Smooth muscle cell (in vitro differentiated cells): ENCODE data around the gene CCDC183. TPM values are rescaled to one million over a fixed set of nuclear protein-coding genes. Genes with fewer than 3 reads are reported as not detected.

Experiments used
- DNase-seq: peaks from one replicate; lab custom pipeline; 2025; ENCODE audit not compliant: unreplicated experiment; lab: John Stamatoyannopoulos, UW
- H2AFZ ChIP-seq: fragments of 200-600 bp; sonication (generic); 2 replicates; pipeline ENCODE4 v1.6.0; 2016; ENCODE audit warnings: antibody characterized with exemption, low read depth, mild to moderate bottlenecking
- H3F3A ChIP-seq: fragments of 200-600 bp; sonication (generic); 2 replicates; pipeline ENCODE4 v1.6.0; 2017; ENCODE audit warnings: antibody characterized with exemption, low read depth
- H3K27ac ChIP-seq: fragments of 200-600 bp; sonication (generic); 2 replicates; pipeline ENCODE4 v1.5.1; 2016; ENCODE audit warnings: low read depth, mild to moderate bottlenecking
- H3K27me3 ChIP-seq: fragments of 200-600 bp; sonication (generic); 2 replicates; pipeline ENCODE4 v1.6.1; 2016; ENCODE audit warnings: low read depth, mild to moderate bottlenecking
- H3K36me3 ChIP-seq: fragments of 200-600 bp; sonication (generic); 2 replicates; pipeline ENCODE4 v1.5.1; 2016; ENCODE audit warnings: low read depth
- H3K4me1 ChIP-seq: fragments of 200-600 bp; sonication (generic); 2 replicates; pipeline ENCODE4 v1.5.1; 2016; ENCODE audit warnings: low read depth
- H3K4me2 ChIP-seq: fragments of 200-600 bp; sonication (generic); 2 replicates; pipeline ENCODE4 v1.6.0; 2016; ENCODE audit warnings: mild to moderate bottlenecking
- H3K4me3 ChIP-seq: fragments of 200-600 bp; sonication (generic); 2 replicates; pipeline ENCODE4 v1.5.1; 2016; ENCODE audit warnings: mild to moderate bottlenecking
- H3K79me2 ChIP-seq: fragments of 200-600 bp; sonication (generic); 2 replicates; pipeline ENCODE4 v1.6.0; 2016; ENCODE audit warnings: low read depth, mild to moderate bottlenecking
- H3K9ac ChIP-seq: fragments of 200-600 bp; sonication (generic); 2 replicates; pipeline ENCODE4 v1.6.0; 2016; ENCODE audit warnings: low read depth
- H3K9me3 ChIP-seq: fragments of 200-600 bp; sonication (generic); replicated peaks from 2 replicates; pipeline ENCODE4 v1.5.1; 2016; ENCODE audit warnings: low read depth
- H4K20me1 ChIP-seq: fragments of 200-600 bp; sonication (generic); 2 replicates; pipeline ENCODE4 v1.6.0; 2016; ENCODE audit warnings: low read depth
- CTCF ChIP-seq: fragments of 200-600 bp; sonication (generic); IDR thresholded peaks from 2 replicates; pipeline ENCODE4 v1.5.1; 2017; ENCODE audit warnings: borderline replicate concordance, mild to moderate bottlenecking, antibody characterized with exemption; ENCODE audit not compliant: insufficient read depth, poor library complexity, severe bottlenecking
- WGBS: methylation state at CpG from one replicate; pipeline ENCODE4 v1.1.7; 2016; ENCODE audit warnings: low lambda C conversion rate; 5-methylcytosine and 5-hydroxymethylcytosine counted together
- polyA plus RNA-seq: library from polyadenylated mRNA; unstranded; fragments of >200 nt; fragmentation: Nextera tagmentation; extraction: Ambion mirVana; gene quantifications from 2 replicates; pipeline ENCODE4 v1.2.1, GENCODE V29; 2016
- total RNA-seq: library from RNA; depleted of rRNA; stranded (reverse); fragments of >200 nt; gene quantifications from 2 replicates; pipeline ENCODE4 v1.2.3, GENCODE V29; 2014

Gene CCDC183
- total and polyA plus RNA-seq, 2 experiments from 2014 or later: 2.0 to 3.7 TPM

- Histone ChIP-seq H2AFZ (no peak overlapping the region), H3K4me2 (no peak overlapping the region), H3K4me1 (no peaks in the 10 kb centered on the region), H3K79me2 (peaks cover 4% of the 10 kb centered on the region), H3K9me3 (no peaks in the 10 kb centered on the region), H3K4me3 (no peak overlapping the region), H3F3A (no peaks in the 10 kb centered on the region), H3K27ac (no peak overlapping the region), H3K36me3 (no peaks in the 10 kb centered on the region), H3K27me3 (no peaks in the 10 kb centered on the region), H4K20me1 (peaks cover 20% of the 10 kb centered on the region), H3K9ac (no peak overlapping the region)
- no peak for DNase-seq
- no peak for TF ChIP-seq CTCF
- 91% methylated on average over 18 of the region's 26 CpGs for WGBS
Measured at GRCh38 chr9:136855461-136856078, 59.4 kb downstream of the CCDC183 start.

- Histone ChIP-seq H3K4me2 (no peak overlapping the region), H3K9me3 (no peaks in the 10 kb centered on the region), H3K9ac (no peak overlapping the region), H2AFZ (no peak overlapping the region), H3K36me3 (no peaks in the 10 kb centered on the region), H4K20me1 (peaks cover 17% of the 10 kb centered on the region), H3K27ac (no peak overlapping the region), H3K4me3 (no peak overlapping the region), H3K79me2 (no peaks in the 10 kb centered on the region), H3F3A (no peaks in the 10 kb centered on the region), H3K27me3 (no peaks in the 10 kb centered on the region), H3K4me1 (no peaks in the 10 kb centered on the region)
- 95% methylated on average over 15 of the region's 15 CpGs for WGBS
- no peak for DNase-seq
- no peak for TF ChIP-seq CTCF
Measured at GRCh38 chr9:136856079-136856476, 59.9 kb downstream of the CCDC183 start.

- no peaks in the 10 kb centered on the region for H3K36me3 ChIP-seq
- peaks cover 17% of the 10 kb centered on the region for H4K20me1 ChIP-seq
- H3K4me3 ChIP-seq: no peak overlapping the region
- H3K27me3 ChIP-seq: no peaks in the 10 kb centered on the region
- H3K27ac ChIP-seq: no peak overlapping the region
- no peaks in the 10 kb centered on the region for H3K9me3 ChIP-seq
- 95% methylated on average over 14 of the region's 14 CpGs for WGBS
- no peaks in the 10 kb centered on the region for H3F3A ChIP-seq
- H3K79me2 ChIP-seq: no peaks in the 10 kb centered on the region
- H3K4me2 ChIP-seq: no peak overlapping the region
- H3K4me1 ChIP-seq: no peaks in the 10 kb centered on the region
- H3K9ac ChIP-seq: no peak overlapping the region
- no peak overlapping the region for H2AFZ ChIP-seq
- no peak for DNase-seq
- TF ChIP-seq CTCF: no peak
Measured at GRCh38 chr9:136856541-136857141, 60.5 kb downstream of the CCDC183 start.

GRCh38 chr9:136857166-136857565, 61.0 kb downstream of the CCDC183 start:
- no peak overlapping the region for H3K4me2 ChIP-seq
- no peaks in the 10 kb centered on the region for H3K4me1 ChIP-seq
- TF ChIP-seq CTCF: no peak
- H3F3A ChIP-seq: no peaks in the 10 kb centered on the region
- no peak overlapping the region for H3K27ac ChIP-seq
- H2AFZ ChIP-seq: no peak overlapping the region
- no peaks in the 10 kb centered on the region for H3K9me3 ChIP-seq
- no peak for DNase-seq
- no peak overlapping the region for H3K9ac ChIP-seq
- H3K79me2 ChIP-seq: no peaks in the 10 kb centered on the region
- H3K27me3 ChIP-seq: no peaks in the 10 kb centered on the region
- H4K20me1 ChIP-seq: peaks cover 21% of the 10 kb centered on the region
- no peaks in the 10 kb centered on the region for H3K36me3 ChIP-seq
- WGBS: 91% methylated on average over 14 of the region's 19 CpGs
- H3K4me3 ChIP-seq: no peak overlapping the region
